ENCODE data around the gene URB1. TPM values are rescaled to one million over a fixed set of nuclear protein-coding genes. Genes with fewer than 3 reads are reported as not detected.
A peak's percentile ranks its signal among the peaks of the same experiment; 100 is the strongest.

URB1 gene
- total and polyA plus RNA-seq, 3 experiments from 2014 or later: 3.9 to 39.8 (median 38.9) TPM

DNA sequence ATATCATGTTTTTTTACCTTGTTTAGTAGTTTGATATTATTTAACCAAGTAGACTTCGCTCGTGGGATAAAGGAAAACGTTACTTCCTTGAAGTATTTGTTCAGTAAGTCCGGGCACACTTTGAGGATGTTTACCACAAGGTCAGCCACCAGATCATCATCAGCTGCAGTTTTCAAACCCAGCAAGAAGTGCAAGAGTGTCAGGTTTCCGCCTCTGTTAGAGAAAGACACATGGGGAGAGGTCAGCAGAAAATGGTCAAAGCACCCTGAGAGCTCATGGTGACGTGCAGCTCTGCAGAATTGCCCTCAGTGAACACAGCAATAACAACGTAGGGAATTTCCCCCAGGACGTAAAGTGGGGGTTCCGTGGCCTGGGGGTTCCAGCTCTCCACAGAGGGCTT lies 24.4 kb downstream of the URB1 start:
- DNase-seq: no peak
- Mint-ChIP-seq H3K27me3 (no peaks in the 10 kb centered on the region), H3K9me3 (no peaks in the 10 kb centered on the region), H3K4me1 (no peaks in the 10 kb centered on the region), H3K27ac (no peak overlapping the region), H3K36me3 (peaks cover 4 to 92% (median 23%) of the 10 kb centered on the region in 3 donors), H3K4me3 (no peak overlapping the region)
- Histone ChIP-seq H3K4me1 (ENCODE audit: insufficient read depth, low read length) (no peaks in the 10 kb centered on the region), H3K36me3 (ENCODE audit: insufficient read depth, low read length) (peaks cover 59% of the 10 kb centered on the region), H3K27me3 (ENCODE audit: insufficient read depth, low read length, poor library complexity, severe bottlenecking) (no peaks in the 10 kb centered on the region), H3K27ac (ENCODE audit: low read depth, low read length) (no peak overlapping the region), H3K4me3 (ENCODE audit: low read length) (no peak overlapping the region), H3K9me3 (ENCODE audit: low read length) (no peaks in the 10 kb centered on the region)
- ChIA-PET CTCF (interaction anchor here (0.8 kb wide), 1 partner anchor 15 kb away, joined by 3 read pairs; no protein-coding TSS in a partner anchor), POLR2A (no interaction called here)

DNA sequence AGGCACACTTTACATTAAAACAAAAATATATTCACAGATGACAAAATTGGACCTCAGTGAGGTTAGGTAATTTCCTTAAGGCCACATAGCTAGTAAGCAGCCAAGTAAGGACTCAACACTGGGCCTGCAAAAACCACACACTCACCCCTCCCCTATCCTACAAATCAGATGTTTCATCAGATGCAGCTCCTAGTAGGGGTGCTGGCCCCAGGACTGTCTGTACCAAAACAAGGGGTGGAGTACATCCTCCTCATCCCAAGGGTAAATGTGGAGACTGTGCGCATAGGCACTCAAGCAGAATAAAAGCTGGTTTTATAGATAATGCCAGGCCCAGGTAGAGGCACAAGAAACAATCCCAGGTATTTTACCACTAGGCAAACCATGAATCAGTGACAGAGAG lies 25.7 kb downstream of the URB1 start:
- Mint-ChIP-seq H3K36me3 (peaks cover 4 to 92% (median 23%) of the 10 kb centered on the region in 3 donors), H3K4me3 (no peak overlapping the region), H3K9me3 (no peaks in the 10 kb centered on the region), H3K27ac (no peak overlapping the region), H3K4me1 (no peaks in the 10 kb centered on the region), H3K27me3 (no peaks in the 10 kb centered on the region)
- no peaks in the 10 kb centered on the region for H3K9me3 ChIP-seq (ENCODE audit: low read length)
- H3K4me3 ChIP-seq (ENCODE audit: low read length): no peak overlapping the region
- no peaks in the 10 kb centered on the region for H3K4me1 ChIP-seq (ENCODE audit: insufficient read depth, low read length)
- POLR2A ChIA-PET: no interaction called here
- no peak overlapping the region for H3K27ac ChIP-seq (ENCODE audit: low read depth, low read length)
- peaks cover 57% of the 10 kb centered on the region for H3K36me3 ChIP-seq (ENCODE audit: insufficient read depth, low read length)
- no peak for DNase-seq
- CTCF ChIA-PET: no interaction called here
- H3K27me3 ChIP-seq (ENCODE audit: insufficient read depth, low read length, poor library complexity, severe bottlenecking): no peaks in the 10 kb centered on the region

DNA sequence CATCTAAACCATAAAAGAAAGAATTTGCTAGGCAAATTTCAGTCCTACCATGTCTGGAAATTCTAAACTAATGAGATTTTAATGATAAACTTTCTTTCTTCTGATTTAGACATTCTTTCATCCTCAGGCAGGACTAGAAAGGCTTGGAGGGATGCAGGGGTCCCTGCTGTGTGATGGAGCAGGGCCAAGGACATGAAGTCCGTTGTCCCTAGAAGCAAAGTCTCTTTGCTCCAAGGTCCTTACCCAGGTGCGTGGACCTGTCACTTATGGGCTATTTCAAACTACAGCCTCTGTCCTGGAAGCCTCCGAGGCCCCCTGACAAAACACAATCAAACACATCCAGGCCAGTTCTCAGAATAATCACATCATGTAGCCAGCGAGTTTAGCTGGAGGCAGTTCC lies 26.6 kb downstream of the URB1 start:
- POLR2A ChIA-PET: no interaction called here
- no peak overlapping the region for H3K4me3 Mint-ChIP-seq
- H3K4me1 ChIP-seq (ENCODE audit: insufficient read depth, low read length): no peaks in the 10 kb centered on the region

DNA sequence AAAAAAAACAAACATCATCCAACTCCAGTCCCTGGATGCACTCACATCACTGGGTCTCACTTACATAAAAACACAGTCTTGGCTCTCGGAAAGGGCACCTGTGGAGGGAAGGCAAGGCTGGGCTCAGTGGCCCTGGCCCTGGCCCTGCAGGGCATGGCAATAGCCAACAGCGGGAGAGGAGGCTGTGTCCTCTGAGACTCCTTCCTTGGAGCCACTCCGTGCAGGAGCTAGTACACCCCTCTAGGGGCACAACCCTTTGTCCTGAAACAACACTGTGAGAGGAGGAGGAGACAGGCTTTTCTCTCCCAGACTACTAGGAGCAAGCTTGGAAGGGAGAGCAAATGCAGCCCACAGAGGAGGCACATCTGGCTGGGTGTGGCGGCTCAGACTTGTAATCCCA lies 28.0 kb downstream of the URB1 start:
- no peaks in the 10 kb centered on the region for H3K9me3 Mint-ChIP-seq
- Histone ChIP-seq H3K9me3 (ENCODE audit: low read length) (no peaks in the 10 kb centered on the region), H3K36me3 (ENCODE audit: insufficient read depth, low read length) (peaks cover 55% of the 10 kb centered on the region), H3K4me3 (ENCODE audit: low read length) (no peak overlapping the region), H3K4me1 (ENCODE audit: insufficient read depth, low read length) (no peaks in the 10 kb centered on the region), H3K27me3 (ENCODE audit: insufficient read depth, low read length, poor library complexity, severe bottlenecking) (no peaks in the 10 kb centered on the region), H3K27ac (ENCODE audit: low read depth, low read length) (no peak overlapping the region)
- CTCF ChIA-PET: interaction anchor here (1.3 kb wide), 1 partner anchor 236 kb away, joined by 5 read pairs; no protein-coding TSS in a partner anchor
- H3K27ac Mint-ChIP-seq: no peak overlapping the region
- H3K4me3 Mint-ChIP-seq: no peak overlapping the region
- peaks cover 0 to 94% (median 35%) of the 10 kb centered on the region in 3 donors for H3K36me3 Mint-ChIP-seq
- DNase-seq: no peak
- POLR2A ChIA-PET: interaction anchor here (0.5 kb wide), 1 partner anchor 236 kb away, joined by 4 read pairs; no protein-coding TSS in a partner anchor
- no peaks in the 10 kb centered on the region for H3K4me1 Mint-ChIP-seq
- H3K27me3 Mint-ChIP-seq: no peaks in the 10 kb centered on the region

More for the DNA sequence above, 26.6 kb downstream of the URB1 start:
- no peak overlapping the region for H3K4me3 ChIP-seq (ENCODE audit: low read length)
- Mint-ChIP-seq H3K9me3 (no peaks in the 10 kb centered on the region), H3K4me1 (no peaks in the 10 kb centered on the region), H3K27ac (peak overlapping the region in 1 of 8 donors; percentile 21), H3K36me3 (peaks cover 3 to 92% (median 29%) of the 10 kb centered on the region in 3 donors), H3K27me3 (no peaks in the 10 kb centered on the region)
- DNase-seq: no peak
- no peaks in the 10 kb centered on the region for H3K27me3 ChIP-seq (ENCODE audit: insufficient read depth, low read length, poor library complexity, severe bottlenecking)
- peaks cover 54% of the 10 kb centered on the region for H3K36me3 ChIP-seq (ENCODE audit: insufficient read depth, low read length)
- H3K9me3 ChIP-seq (ENCODE audit: low read length): no peaks in the 10 kb centered on the region
- no peak overlapping the region for H3K27ac ChIP-seq (ENCODE audit: low read depth, low read length)
- CTCF ChIA-PET: no interaction called here

DNA sequence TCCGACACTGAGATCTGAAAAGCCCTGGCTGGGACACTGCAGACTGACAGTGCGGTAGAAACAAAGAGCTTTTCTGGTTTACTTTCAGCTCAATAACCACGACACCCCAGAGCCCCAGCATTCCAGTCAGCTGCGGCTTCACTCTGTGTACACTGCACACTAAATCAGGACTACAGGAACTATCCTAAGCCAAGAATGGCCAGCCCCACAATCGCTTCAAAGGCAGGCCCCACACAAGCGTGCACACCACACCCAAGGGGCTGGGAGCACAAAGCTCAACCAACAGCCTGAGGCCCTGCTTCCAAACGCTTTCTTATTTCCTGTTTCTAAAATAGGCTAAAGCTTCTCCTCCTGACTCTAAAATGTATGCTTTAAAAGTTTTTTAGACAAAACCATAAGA lies 28.4 kb downstream of the URB1 start:
- Mint-ChIP-seq H3K36me3 (peaks cover 0 to 94% (median 36%) of the 10 kb centered on the region in 3 donors), H3K4me1 (no peaks in the 10 kb centered on the region), H3K27me3 (no peaks in the 10 kb centered on the region), H3K27ac (peak overlapping the region in 1 of 8 donors; percentile 79), H3K9me3 (no peaks in the 10 kb centered on the region), H3K4me3 (no peak overlapping the region)
- Histone ChIP-seq H3K36me3 (ENCODE audit: insufficient read depth, low read length) (peaks cover 52% of the 10 kb centered on the region), H3K9me3 (ENCODE audit: low read length) (no peaks in the 10 kb centered on the region), H3K4me3 (ENCODE audit: low read length) (no peak overlapping the region), H3K4me1 (ENCODE audit: insufficient read depth, low read length) (no peaks in the 10 kb centered on the region), H3K27ac (ENCODE audit: low read depth, low read length) (no peak overlapping the region), H3K27me3 (ENCODE audit: insufficient read depth, low read length, poor library complexity, severe bottlenecking) (no peaks in the 10 kb centered on the region)
- ChIA-PET POLR2A (no interaction called here), CTCF (interaction anchor here (1.3 kb wide), 1 partner anchor 237 kb away, joined by 5 read pairs; no protein-coding TSS in a partner anchor)
- DNase-seq: no peak

DNA sequence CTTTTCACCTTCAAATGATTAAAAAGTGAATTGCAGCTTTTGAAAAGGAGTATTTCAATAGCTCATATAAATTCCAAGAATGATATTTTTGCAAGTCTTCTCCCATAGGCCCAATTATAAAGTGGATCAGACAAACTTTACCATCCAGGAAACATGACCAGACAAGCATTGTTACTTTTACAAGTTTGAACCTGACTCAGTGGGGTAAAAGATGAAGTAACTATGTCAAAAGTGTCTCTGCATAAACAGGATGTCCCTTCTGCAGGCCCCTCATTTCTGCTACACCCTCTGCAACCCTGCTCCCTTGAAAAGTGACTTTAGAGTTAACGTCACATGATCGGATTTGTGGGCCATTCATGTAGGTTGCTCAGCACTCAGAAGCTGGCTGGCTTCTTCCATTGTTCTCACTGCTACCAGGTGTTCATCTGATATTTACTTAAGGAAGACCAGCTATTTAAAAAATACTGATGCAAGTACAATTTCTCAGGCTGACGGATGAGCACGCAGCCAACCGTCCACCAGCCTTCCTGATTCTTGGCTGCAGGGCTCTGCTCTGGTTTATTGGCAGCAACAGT lies 32.3 kb downstream of the URB1 start:
- Mint-ChIP-seq H3K36me3 (peaks cover 4 to 95% (median 17%) of the 10 kb centered on the region in 3 donors), H3K27me3 (no peaks in the 10 kb centered on the region), H3K27ac (peak overlapping the region in 1 of 8 donors; percentile 60), H3K4me1 (no peaks in the 10 kb centered on the region), H3K4me3 (peak overlapping the region in 1 of 7 donors; percentile 44), H3K9me3 (no peaks in the 10 kb centered on the region)
- Histone ChIP-seq H3K4me1 (ENCODE audit: insufficient read depth, low read length) (no peaks in the 10 kb centered on the region), H3K36me3 (ENCODE audit: insufficient read depth, low read length) (peaks cover 48% of the 10 kb centered on the region), H3K27ac (ENCODE audit: low read depth, low read length) (no peak overlapping the region), H3K9me3 (ENCODE audit: low read length) (no peaks in the 10 kb centered on the region), H3K4me3 (ENCODE audit: low read length) (no peak overlapping the region), H3K27me3 (ENCODE audit: insufficient read depth, low read length, poor library complexity, severe bottlenecking) (no peaks in the 10 kb centered on the region)
- DNase-seq: no peak
- ChIA-PET POLR2A (interaction anchor here (0.6 kb wide), 1 partner anchor 36 kb away, joined by 3 read pairs; no protein-coding TSS in a partner anchor), CTCF (interaction anchor here (1.5 kb wide), 1 partner anchor 43 kb away, joined by 3 read pairs; no protein-coding TSS in a partner anchor)

DNA sequence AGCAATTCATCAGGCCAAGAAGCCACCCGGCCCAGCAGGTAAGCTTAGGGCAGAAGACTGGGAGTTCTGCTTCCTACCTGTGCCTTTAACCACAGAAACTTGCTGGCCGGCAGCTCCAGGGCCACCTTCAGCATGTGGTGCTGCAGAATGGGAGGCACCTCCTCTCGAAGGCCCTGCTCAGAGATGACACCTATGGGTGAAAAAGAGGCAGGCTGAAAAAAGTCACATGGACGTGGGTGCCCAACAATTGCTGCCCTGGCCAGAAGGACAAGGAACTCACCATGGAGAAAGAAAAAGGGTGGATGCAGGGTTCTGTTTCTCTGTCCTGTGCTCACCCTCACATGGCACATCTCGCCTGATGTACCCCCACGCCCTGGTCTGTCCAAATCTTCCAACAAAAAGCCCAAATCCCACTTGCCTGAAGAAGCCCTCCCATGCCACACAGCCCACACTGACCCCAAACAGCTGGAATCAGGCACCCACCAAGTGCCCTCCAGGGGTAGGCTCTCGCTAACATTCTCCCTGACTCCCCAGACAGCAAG lies 33.0 kb downstream of the URB1 start:
- no peak overlapping the region for H3K27ac Mint-ChIP-seq

DNA sequence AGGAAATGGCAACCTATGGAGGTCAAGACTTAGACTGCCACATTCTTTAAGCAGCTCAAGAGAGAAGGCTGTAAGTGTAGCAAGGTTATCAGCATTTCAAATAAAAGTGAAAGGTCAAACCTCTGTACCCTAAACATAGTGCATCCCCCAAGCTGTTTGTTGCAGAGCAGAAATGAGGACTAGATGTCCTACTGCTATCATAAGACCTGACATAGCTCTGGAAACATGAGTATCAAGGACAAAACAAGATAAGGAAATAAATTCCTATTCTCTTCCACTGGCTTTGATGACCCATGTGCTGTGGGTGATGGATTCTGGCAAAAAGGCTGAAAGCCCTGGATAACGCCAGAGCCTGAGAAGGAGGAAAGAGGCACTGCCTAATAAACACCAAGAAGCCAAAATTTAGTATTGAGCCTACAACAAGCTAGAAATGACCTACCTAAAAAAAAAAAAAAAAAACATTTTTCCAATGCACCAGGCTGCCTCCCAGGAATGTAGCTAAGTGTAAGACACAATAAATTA lies 35.9 kb downstream of the URB1 start:
- no peaks in the 10 kb centered on the region for H3K4me1 ChIP-seq (ENCODE audit: insufficient read depth, low read length)
- H3K36me3 ChIP-seq (ENCODE audit: insufficient read depth, low read length): peaks cover 63% of the 10 kb centered on the region
- Mint-ChIP-seq H3K27ac (peak overlapping the region in 1 of 8 donors; percentile 10), H3K27me3 (no peaks in the 10 kb centered on the region), H3K4me3 (no peak overlapping the region), H3K4me1 (no peaks in the 10 kb centered on the region), H3K36me3 (peaks cover 11 to 97% (median 32%) of the 10 kb centered on the region in 3 donors), H3K9me3 (no peaks in the 10 kb centered on the region)
- ChIA-PET POLR2A (no interaction called here), CTCF (no interaction called here)
- no peak overlapping the region for H3K27ac ChIP-seq (ENCODE audit: low read depth, low read length)
- no peaks in the 10 kb centered on the region for H3K27me3 ChIP-seq (ENCODE audit: insufficient read depth, low read length, poor library complexity, severe bottlenecking)
- H3K9me3 ChIP-seq (ENCODE audit: low read length): no peaks in the 10 kb centered on the region
- H3K4me3 ChIP-seq (ENCODE audit: low read length): no peak overlapping the region
- DNase-seq: no peak

More for the DNA sequence above, 33.0 kb downstream of the URB1 start:
- Histone ChIP-seq H3K9me3 (ENCODE audit: low read length) (no peaks in the 10 kb centered on the region), H3K27ac (ENCODE audit: low read depth, low read length) (no peak overlapping the region), H3K4me3 (ENCODE audit: low read length) (no peak overlapping the region), H3K27me3 (ENCODE audit: insufficient read depth, low read length, poor library complexity, severe bottlenecking) (no peaks in the 10 kb centered on the region), H3K36me3 (ENCODE audit: insufficient read depth, low read length) (peaks cover 50% of the 10 kb centered on the region), H3K4me1 (ENCODE audit: insufficient read depth, low read length) (no peaks in the 10 kb centered on the region)
- Mint-ChIP-seq H3K4me3 (no peak overlapping the region), H3K27me3 (no peaks in the 10 kb centered on the region), H3K4me1 (no peaks in the 10 kb centered on the region), H3K36me3 (peaks cover 4 to 97% (median 21%) of the 10 kb centered on the region in 3 donors), H3K9me3 (no peaks in the 10 kb centered on the region)
- ChIA-PET CTCF (no interaction called here), POLR2A (no interaction called here)
- no peak for DNase-seq
